K562 treated with DMSO at 1 percent for 48 hours (cell line): ENCODE data around the gene PITPNM2. TPM values are rescaled to one million over a fixed set of nuclear protein-coding genes. Genes with fewer than 3 reads are reported as not detected.

Experiments used
- total RNA-seq: library from RNA; unstranded; fragments of 300-600 nt; gene quantifications from 2 replicates; pipeline ENCODE4 v1.2.3, GENCODE V29; 2022; ENCODE audit warnings: low replicate concordance; ENCODE audit errors: extremely low read depth

Gene PITPNM2
- total RNA-seq, result not detected in 2 replicates

GRCh38 chr12:123150744-123151456 is at the start of gene PITPNM2:
Gene PITPNM2 (minus strand): TSS chr12:123151090. CDS start chr12:123034590, 116,500 bp downstream.

Other genes starting within 250 kb of the PITPNM2 start
- not detected in 2 replicates for gene ABCB9, start 184.6 kb downstream of the PITPNM2 start, total RNA-seq
- not detected in 2 replicates for gene OGFOD2, start 175.8 kb downstream of the PITPNM2 start, total RNA-seq
- 481 TPM in 1 of 2 replicates, not detected in the other for gene ARL6IP4, start 170.4 kb downstream of the PITPNM2 start, total RNA-seq
- gene MPHOSPH9, start 82.1 kb upstream of the PITPNM2 start, total RNA-seq, result not detected in 2 replicates
- gene MTRFR, start 82.3 kb upstream of the PITPNM2 start, total RNA-seq, result not detected in 2 replicates
- gene CDK2AP1, start 120.8 kb upstream of the PITPNM2 start, total RNA-seq, result not detected in 2 replicates
- gene SBNO1, start 213.8 kb upstream of the PITPNM2 start, total RNA-seq, result not detected in 2 replicates
- gene KMT5A, start 233.0 kb upstream of the PITPNM2 start, total RNA-seq, result not detected in 2 replicates